Astrocyte (in vitro differentiated cells and primary cell): ENCODE data around the gene OTOGL. TPM values are rescaled to one million over a fixed set of nuclear protein-coding genes. Genes with fewer than 3 reads are reported as not detected.
"Not testable (repeated sequence)": the region's sequence is repeated elsewhere in the genome, so short reads cannot be mapped to it uniquely, and the experiment has no call there.

Experiments
- DNase-seq: peaks from one replicate; pipeline ENCODE4 v3.0.0-alpha.2; 2010; ENCODE audit warnings: low read depth
- FAIRE-seq: peaks from 2 replicates; lab custom pipeline; 2011; peaks lifted over from hg19 to GRCh38; lab: Jason Lieb, UNC
- H2AFZ ChIP-seq: 2 replicates; pipeline ENCODE4 v1.6.0; 2012; ENCODE audit warnings: low read depth, low read length, inconsistent platforms
- H3K27ac ChIP-seq: 2 replicates; pipeline ENCODE4 v1.5.1; 2011; ENCODE audit warnings: low read depth, low read length, inconsistent platforms
- H3K27me3 ChIP-seq: 2 replicates; pipeline ENCODE4 v1.6.0; 2011; ENCODE audit warnings: low read length, inconsistent platforms; ENCODE audit not compliant: insufficient read depth
- H3K36me3 ChIP-seq: 2 replicates; pipeline ENCODE4 v1.5.1; 2011; ENCODE audit warnings: low read length, inconsistent platforms; ENCODE audit not compliant: insufficient read depth
- H3K4me1 ChIP-seq: 2 replicates; pipeline ENCODE4 v1.5.1; 2011; ENCODE audit warnings: low read length, inconsistent platforms; ENCODE audit not compliant: insufficient read depth
- H3K4me2 ChIP-seq: 2 replicates; pipeline ENCODE4 v1.6.0; 2012; ENCODE audit warnings: low read length, inconsistent platforms
- H3K4me3 ChIP-seq: 2 replicates; pipeline ENCODE4 v1.5.1; 2011; ENCODE audit warnings: low read depth, mild to moderate bottlenecking, low read length, inconsistent platforms; ENCODE audit not compliant: insufficient read depth
- H3K79me2 ChIP-seq: 2 replicates; pipeline ENCODE4 v1.6.0; 2012; ENCODE audit warnings: mild to moderate bottlenecking, low read length, inconsistent platforms; ENCODE audit not compliant: insufficient read depth
- H3K9ac ChIP-seq: 2 replicates; pipeline ENCODE4 v1.6.0; 2012; ENCODE audit warnings: mild to moderate bottlenecking, low read length, inconsistent platforms
- H3K9me3 ChIP-seq: 2 replicates; pipeline ENCODE4 v1.5.1; 2012; ENCODE audit warnings: low read depth, mild to moderate bottlenecking, low read length, inconsistent platforms; ENCODE audit not compliant: insufficient read depth
- H4K20me1 ChIP-seq: 2 replicates; pipeline ENCODE4 v1.6.0; 2012; ENCODE audit warnings: low read length, inconsistent platforms; ENCODE audit not compliant: insufficient read depth
- H3K27ac Mint-ChIP-seq: one replicate; pipeline ENCODE4 v1.8.0; 2021; ENCODE audit warnings: mild to moderate bottlenecking, mixed read lengths; ENCODE audit not compliant: unreplicated experiment
- H3K27me3 Mint-ChIP-seq: one replicate; pipeline ENCODE4 v1.8.0; 2021; ENCODE audit warnings: low read depth, mixed read lengths; ENCODE audit not compliant: unreplicated experiment
- H3K36me3 Mint-ChIP-seq: one replicate; pipeline ENCODE4 v1.8.0; 2021; ENCODE audit warnings: low read depth, mixed read lengths; ENCODE audit not compliant: unreplicated experiment
- H3K4me1 Mint-ChIP-seq: one replicate; pipeline ENCODE4 v1.8.0; 2021; ENCODE audit warnings: low read depth, mixed read lengths; ENCODE audit not compliant: unreplicated experiment
- H3K4me3 Mint-ChIP-seq: one replicate; pipeline ENCODE4 v1.8.0; 2021; ENCODE audit warnings: mild to moderate bottlenecking, moderate library complexity, mixed read lengths; ENCODE audit not compliant: unreplicated experiment
- H3K9me3 Mint-ChIP-seq: one replicate; pipeline ENCODE4 v1.8.0; 2021; ENCODE audit warnings: mild to moderate bottlenecking, mixed read lengths; ENCODE audit not compliant: unreplicated experiment
- CTCF ChIP-seq: IDR thresholded peaks from 2 replicates; pipeline ENCODE4 v1.5.1; 2011; ENCODE audit warnings: low read depth, mild to moderate bottlenecking, inconsistent platforms, low read length, moderate library complexity; ENCODE audit not compliant: insufficient read depth
- EZH2 ChIP-seq: IDR thresholded peaks from 2 replicates; pipeline ENCODE4 v1.6.1; 2012; ENCODE audit warnings: mild to moderate bottlenecking, low read length, inconsistent platforms; ENCODE audit not compliant: insufficient read depth
- total RNA-seq: library from RNA; stranded (reverse); gene quantifications from 2 replicates; pipeline ENCODE4 v1.2.1, GENCODE V29; 2021

The OTOGL gene
- total RNA-seq, 1 donor from 2014 or later, result 0.16 TPM

- Histone ChIP-seq H4K20me1 (no peaks in the 10 kb centered on the region), H3K36me3 (no peaks in the 10 kb centered on the region), H3K4me1 (no peaks in the 10 kb centered on the region), H3K9me3 (no peaks in the 10 kb centered on the region), H2AFZ (no peak overlapping the region), H3K9ac (no peak overlapping the region), H3K27me3 (no peaks in the 10 kb centered on the region), H3K79me2 (no peaks in the 10 kb centered on the region), H3K27ac (no peak overlapping the region), H3K4me3 (no peak overlapping the region), H3K4me2 (no peak overlapping the region)
- no peak overlapping the region for H3K27ac Mint-ChIP-seq
- no peaks in the 10 kb centered on the region for H3K27me3 Mint-ChIP-seq
- H3K4me3 Mint-ChIP-seq, result no peak overlapping the region
- no peaks in the 10 kb centered on the region for H3K4me1 Mint-ChIP-seq
- H3K9me3 Mint-ChIP-seq, result no peaks in the 10 kb centered on the region
- FAIRE-seq (no peak), DNase-seq (no peak)
- H3K36me3 Mint-ChIP-seq, result no peaks in the 10 kb centered on the region
- TF ChIP-seq EZH2 (no peak), CTCF (no peak)
These were observed 194.4 kb downstream of the OTOGL start for GRCh38 chr12:80293759-80294158.

GRCh38 chr12:80299219-80299618 is 199.9 kb downstream of the OTOGL start:
- Mint-ChIP-seq H3K4me3 (no peak overlapping the region), H3K36me3 (no peaks in the 10 kb centered on the region), H3K27me3 (no peaks in the 10 kb centered on the region), H3K27ac (no peak overlapping the region), H3K9me3 (no peaks in the 10 kb centered on the region), H3K4me1 (no peaks in the 10 kb centered on the region)
- Histone ChIP-seq H3K27me3 (no peaks in the 10 kb centered on the region), H3K79me2 (no peaks in the 10 kb centered on the region), H3K4me2 (no peak overlapping the region), H4K20me1 (no peaks in the 10 kb centered on the region), H3K36me3 (no peaks in the 10 kb centered on the region), H3K9ac (no peak overlapping the region), H3K4me3 (no peak overlapping the region), H2AFZ (no peak overlapping the region), H3K4me1 (no peaks in the 10 kb centered on the region), H3K9me3 (no peaks in the 10 kb centered on the region), H3K27ac (no peak overlapping the region)
- DNase-seq (no peak), FAIRE-seq (no peak)
- TF ChIP-seq CTCF (no peak), EZH2 (no peak)

DNA sequence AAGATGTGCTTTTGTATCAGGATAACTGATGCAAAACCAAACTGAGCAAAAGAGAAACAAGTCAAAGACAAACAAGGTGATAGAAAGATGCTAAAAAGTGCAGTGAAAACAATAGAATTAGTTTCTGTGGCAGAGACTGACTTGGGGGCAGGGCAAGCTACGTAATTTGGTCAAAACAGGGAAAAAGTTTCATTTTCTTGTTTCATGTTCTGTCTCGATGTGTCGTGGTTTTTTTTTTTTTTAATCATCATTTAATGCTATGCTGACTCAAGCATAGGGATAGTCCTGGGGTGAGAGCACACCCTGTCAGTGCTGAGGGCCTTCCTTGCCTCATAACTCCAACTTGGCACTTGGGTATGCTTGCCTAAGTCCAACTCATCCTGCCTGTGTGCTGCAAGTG is 200.6 kb downstream of the OTOGL start:
- no peak overlapping the region for H2AFZ ChIP-seq
- H3K27ac ChIP-seq, result no peak overlapping the region
- no peaks in the 10 kb centered on the region for H3K9me3 Mint-ChIP-seq
- no peak overlapping the region for H3K27ac Mint-ChIP-seq
- no peak for TF ChIP-seq CTCF
- no peak for TF ChIP-seq EZH2
- no peak overlapping the region for H3K4me3 Mint-ChIP-seq
- H3K9ac ChIP-seq, result no peak overlapping the region
- H3K27me3 Mint-ChIP-seq, result no peaks in the 10 kb centered on the region
- no peaks in the 10 kb centered on the region for H3K36me3 Mint-ChIP-seq
- no peak for DNase-seq
- H3K9me3 ChIP-seq, result no peaks in the 10 kb centered on the region
- no peak overlapping the region for H3K4me2 ChIP-seq
- H3K4me1 Mint-ChIP-seq, result no peaks in the 10 kb centered on the region
- no peak for FAIRE-seq
- no peaks in the 10 kb centered on the region for H3K4me1 ChIP-seq
- no peaks in the 10 kb centered on the region for H3K79me2 ChIP-seq
- no peaks in the 10 kb centered on the region for H4K20me1 ChIP-seq
- no peak overlapping the region for H3K4me3 ChIP-seq
- no peaks in the 10 kb centered on the region for H3K36me3 ChIP-seq
- no peaks in the 10 kb centered on the region for H3K27me3 ChIP-seq

DNA sequence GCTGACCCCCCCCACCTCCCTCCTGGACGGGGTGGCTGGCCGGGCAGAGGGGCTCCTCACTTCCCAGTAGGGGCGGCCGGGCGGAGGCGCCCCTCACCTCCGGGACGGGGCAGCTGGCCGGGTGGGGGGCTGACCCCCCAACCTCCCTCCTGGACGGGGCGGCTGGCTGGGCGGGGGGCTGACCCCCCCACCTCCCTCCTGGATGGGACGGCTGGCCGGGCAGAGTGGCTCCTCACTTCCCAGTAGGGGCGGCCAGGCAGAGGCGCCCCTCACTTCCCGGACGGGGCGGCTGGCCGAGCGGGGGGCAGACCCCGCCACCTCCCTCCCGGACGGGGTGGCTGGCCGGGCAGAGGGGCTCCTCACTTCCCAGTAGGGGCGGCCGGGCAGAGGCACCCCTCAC is 208.1 kb downstream of the OTOGL start:
- H3K4me2 ChIP-seq, H3K4me3 Mint-ChIP-seq, H3K36me3 Mint-ChIP-seq, DNase-seq, H3K27me3 ChIP-seq, FAIRE-seq, H3K36me3 ChIP-seq, H4K20me1 ChIP-seq, H3K9ac ChIP-seq, H3K4me1 Mint-ChIP-seq, H3K9me3 Mint-ChIP-seq, H3K4me3 ChIP-seq, H3K27me3 Mint-ChIP-seq, H3K9me3 ChIP-seq, H3K79me2 ChIP-seq, H3K27ac Mint-ChIP-seq, H3K4me1 ChIP-seq, H2AFZ ChIP-seq, H3K27ac ChIP-seq: not testable (repeated sequence)
